ENCODE data around the gene GRIK4. TPM values are rescaled to one million over a fixed set of nuclear protein-coding genes. Genes with fewer than 3 reads are reported as not detected.
"Not testable (repeated sequence)": the region's sequence is repeated elsewhere in the genome, so short reads cannot be mapped to it uniquely, and the experiment has no call there.

Gene GRIK4
- 0.11 TPM for total RNA-seq
- long read RNA-seq = 0 reads

GRCh38 chr11:120511116-120511819 lies at the start of gene GRIK4:
GRIK4 (plus strand) TSS chr11:120511748; CDS start chr11:120660319, 148,571 bp downstream.
- peak; percentile 97 for ATAC-seq (ENCODE audit: poor library complexity)
- intact Hi-C loops (cut with DNase I) = loop anchor here (2.0 to 10.0 kb wide), 5 partner anchors 172 to 684 kb away; no protein-coding TSS in a partner anchor
- DNase-seq = peak; percentile 88

- DNase-seq (no peak), ATAC-seq (ENCODE audit: poor library complexity) (no peak)
- intact Hi-C loops (cut with DNase I) = no loop called here
Observed at GRCh38 chr11:120462825-120463224, 48.7 kb upstream of the GRIK4 start.

- intact Hi-C loops (cut with DNase I) = no loop called here
- no peak for DNase-seq
- no peak for ATAC-seq (ENCODE audit: poor library complexity)
Observed at GRCh38 chr11:120465921-120466534, 45.5 kb upstream of the GRIK4 start.

GRCh38 chr11:120467627-120468026 lies 43.9 kb upstream of the GRIK4 start:
- no peak for DNase-seq
- no peak for ATAC-seq (ENCODE audit: poor library complexity)
- intact Hi-C loops (cut with DNase I) = no loop called here

GRCh38 chr11:120471131-120471530 lies 40.4 kb upstream of the GRIK4 start:
- no peak for ATAC-seq (ENCODE audit: poor library complexity)
- DNase-seq = no peak
- intact Hi-C loops (cut with DNase I) = no loop called here

- DNase-seq (no peak), ATAC-seq (ENCODE audit: poor library complexity) (no peak)
- intact Hi-C loops (cut with DNase I) = no loop called here
Observed at GRCh38 chr11:120471994-120472393, 39.6 kb upstream of the GRIK4 start.

GRCh38 chr11:120473503-120473902 lies 38.0 kb upstream of the GRIK4 start:
- intact Hi-C loops (cut with DNase I) = no loop called here

GRCh38 chr11:120482149-120482548 lies 29.4 kb upstream of the GRIK4 start:
- intact Hi-C loops (cut with DNase I) = no loop called here
- no peak for ATAC-seq (ENCODE audit: poor library complexity)
- DNase-seq = no peak

More at GRCh38 chr11:120473503-120473902, 38.0 kb upstream of the GRIK4 start:
- ATAC-seq (ENCODE audit: poor library complexity) = peak; percentile 36
- DNase-seq = no peak

- no peak for ATAC-seq (ENCODE audit: poor library complexity)
- DNase-seq = no peak
- intact Hi-C loops (cut with DNase I) = no loop called here
Observed at GRCh38 chr11:120484722-120485121, 26.8 kb upstream of the GRIK4 start.

- DNase-seq (no peak), ATAC-seq (ENCODE audit: poor library complexity) (peak; percentile 25)
- intact Hi-C loops (cut with DNase I) = no loop called here
Observed at GRCh38 chr11:120486138-120486537, 25.4 kb upstream of the GRIK4 start.

GRCh38 chr11:120489799-120490198 lies 21.7 kb upstream of the GRIK4 start:
- intact Hi-C loops (cut with DNase I) = no loop called here
- no peak for ATAC-seq (ENCODE audit: poor library complexity)
- no peak for DNase-seq

GRCh38 chr11:120492486-120492885 lies 19.1 kb upstream of the GRIK4 start:
- DNase-seq (no peak), ATAC-seq (ENCODE audit: poor library complexity) (no peak)
- intact Hi-C loops (cut with DNase I) = no loop called here

- no peak for DNase-seq
- intact Hi-C loops (cut with DNase I) = no loop called here
- peak; percentile 19 for ATAC-seq (ENCODE audit: poor library complexity)
Observed at GRCh38 chr11:120494595-120494994, 17.0 kb upstream of the GRIK4 start.

GRCh38 chr11:120499088-120499487 lies 12.5 kb upstream of the GRIK4 start:
- intact Hi-C loops (cut with DNase I) = no loop called here
- DNase-seq = no peak
- no peak for ATAC-seq (ENCODE audit: poor library complexity)

GRCh38 chr11:120499859-120500258 lies 11.7 kb upstream of the GRIK4 start:
- intact Hi-C loops (cut with DNase I) = no loop called here
- DNase-seq = no peak
- no peak for ATAC-seq (ENCODE audit: poor library complexity)

GRCh38 chr11:120500414-120501071 lies 11.0 kb upstream of the GRIK4 start:
- peak; percentile 22 for ATAC-seq (ENCODE audit: poor library complexity)
- DNase-seq = peak; percentile 54
- intact Hi-C loops (cut with DNase I) = no loop called here

GRCh38 chr11:120501440-120501839 lies 10.1 kb upstream of the GRIK4 start:
- ATAC-seq (ENCODE audit: poor library complexity) (no peak), DNase-seq (no peak)
- intact Hi-C loops (cut with DNase I) = no loop called here

GRCh38 chr11:120501976-120502755 lies 9.4 kb upstream of the GRIK4 start:
- intact Hi-C loops (cut with DNase I) = no loop called here
- DNase-seq (no peak), ATAC-seq (ENCODE audit: poor library complexity) (no peak)

GRCh38 chr11:120503529-120503928 lies 8.0 kb upstream of the GRIK4 start:
- ATAC-seq (ENCODE audit: poor library complexity); DNase-seq; intact Hi-C loops (cut with DNase I): not testable (repeated sequence)
